Right forelimb (tissue), 1 donor: ENCODE measurements around the gene EFCC1.
"Not testable (repeated sequence)": the region's sequence is repeated elsewhere in the genome, so short reads cannot be mapped to it uniquely, and the experiment has no call there.

Source experiments
- DNase-seq: peaks from one replicate; pipeline ENCODE4 v3.0.0-alpha.2; 2018

Gene EFCC1

DNA sequence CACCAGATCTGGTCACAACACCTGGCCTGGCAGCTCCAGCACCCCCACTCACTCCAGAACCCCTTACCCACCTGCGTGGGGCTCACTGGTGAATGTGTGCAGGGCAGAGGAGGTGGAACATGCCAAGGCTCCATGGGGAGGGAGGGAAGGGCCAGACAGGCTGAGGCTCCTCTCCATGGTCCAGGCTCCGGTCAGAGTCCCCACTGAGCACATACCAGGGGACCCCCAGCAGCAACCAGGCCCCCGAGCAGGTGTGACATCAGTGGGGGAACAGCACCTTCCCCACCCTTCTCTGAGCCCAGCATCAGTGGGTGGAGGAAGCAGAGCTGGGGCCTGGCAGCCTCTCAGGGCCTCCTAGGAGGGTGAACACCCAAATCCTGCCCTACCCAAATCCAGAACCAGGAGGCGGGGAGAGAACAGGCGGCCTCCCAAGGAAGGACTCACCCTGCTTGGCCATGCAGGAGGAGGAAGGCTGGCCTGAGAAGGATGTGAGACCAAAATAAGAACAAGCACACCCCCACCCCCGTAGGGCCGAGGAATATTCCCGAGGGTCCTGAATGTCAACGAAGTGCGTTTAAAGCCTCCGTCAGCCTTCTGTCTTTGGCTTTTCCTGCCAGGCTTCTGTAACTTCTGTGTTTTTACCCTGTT lies 58.3 kb downstream of the EFCC1 start:
- no peak for DNase-seq

DNA sequence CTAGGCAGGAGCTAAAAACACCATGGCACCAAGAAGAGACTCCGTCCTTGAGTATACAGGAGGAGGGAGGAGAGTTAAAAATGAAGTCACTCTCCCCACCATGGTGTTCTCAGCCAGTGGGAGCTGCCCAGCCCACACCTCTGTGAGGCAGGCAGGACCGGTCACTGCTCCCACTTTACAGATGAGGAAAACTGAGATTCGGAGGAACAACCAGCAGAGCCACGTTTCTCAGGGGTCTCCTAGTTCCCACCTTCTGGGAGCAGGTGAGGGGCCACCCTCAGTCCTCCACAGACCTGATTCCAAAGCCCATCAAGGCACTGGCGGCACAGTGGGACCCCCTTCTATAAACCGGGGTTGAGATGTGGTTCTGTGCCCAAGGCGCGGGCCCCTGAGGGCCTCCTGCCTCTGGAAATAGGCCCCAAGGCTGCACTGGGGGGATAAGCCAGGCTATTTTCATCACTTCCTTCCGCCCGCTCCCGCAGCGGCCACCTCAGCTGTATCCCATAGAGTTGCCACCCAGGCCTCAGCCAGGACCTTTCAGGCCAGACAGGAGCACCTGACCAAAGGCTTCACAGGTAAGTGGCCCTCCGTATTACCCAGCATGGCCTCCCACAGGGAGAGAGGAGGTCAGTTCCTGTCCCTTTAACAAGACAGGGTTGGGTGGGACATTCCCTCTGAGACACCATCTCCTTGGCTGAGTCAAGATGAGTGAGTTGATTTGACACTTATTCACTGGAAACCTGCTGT lies 59.3 kb downstream of the EFCC1 start, which contains the start of gene GP9:
Gene GP9 (plus strand): TSS at position 504 of the 747 bp plus-strand sequence. CDS start 961 bp downstream, outside the sequence.
- DNase-seq: no peak

DNA sequence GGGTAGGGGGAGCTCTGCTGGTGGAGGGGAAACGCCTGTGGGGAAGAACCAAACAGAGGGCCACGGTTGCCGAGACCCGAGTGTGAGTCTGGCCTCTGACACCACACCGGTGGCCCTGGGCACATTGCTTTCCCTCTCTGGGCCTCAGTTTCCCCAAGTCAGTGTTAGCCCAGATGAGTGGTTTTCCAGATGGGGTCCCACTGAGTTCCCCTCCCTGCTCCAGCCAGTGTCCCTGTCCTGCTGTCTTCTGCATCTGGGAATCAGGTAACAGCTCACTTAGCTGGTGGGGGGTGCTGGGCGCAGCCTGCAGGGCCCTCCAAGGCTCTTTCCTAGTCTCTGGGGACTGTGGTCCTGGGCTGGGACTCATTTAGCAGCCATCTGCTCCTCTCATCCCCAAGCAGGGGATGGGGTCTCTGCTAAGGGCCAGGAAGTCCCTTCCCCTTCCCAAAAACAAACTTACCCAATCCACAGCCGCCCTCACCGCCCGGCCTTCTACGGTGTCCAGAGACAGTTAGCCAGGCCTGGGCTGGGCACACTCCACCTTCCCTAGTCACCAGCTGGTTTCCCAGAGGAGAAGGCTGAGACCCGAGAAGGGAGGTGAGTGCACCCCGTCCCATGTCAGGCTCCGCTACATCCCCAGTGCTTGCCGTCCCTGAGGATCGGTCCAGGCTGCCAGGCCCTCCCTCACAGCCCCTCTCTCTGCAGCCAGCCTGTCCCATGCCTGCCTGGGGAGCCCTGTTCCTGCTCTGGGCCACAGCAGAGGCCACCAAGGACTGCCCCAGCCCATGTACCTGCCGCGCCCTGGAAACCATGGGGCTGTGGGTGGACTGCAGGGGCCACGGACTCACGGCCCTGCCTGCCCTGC lies 60.2 kb downstream of the EFCC1 start:
- DNase-seq: no peak

DNA sequence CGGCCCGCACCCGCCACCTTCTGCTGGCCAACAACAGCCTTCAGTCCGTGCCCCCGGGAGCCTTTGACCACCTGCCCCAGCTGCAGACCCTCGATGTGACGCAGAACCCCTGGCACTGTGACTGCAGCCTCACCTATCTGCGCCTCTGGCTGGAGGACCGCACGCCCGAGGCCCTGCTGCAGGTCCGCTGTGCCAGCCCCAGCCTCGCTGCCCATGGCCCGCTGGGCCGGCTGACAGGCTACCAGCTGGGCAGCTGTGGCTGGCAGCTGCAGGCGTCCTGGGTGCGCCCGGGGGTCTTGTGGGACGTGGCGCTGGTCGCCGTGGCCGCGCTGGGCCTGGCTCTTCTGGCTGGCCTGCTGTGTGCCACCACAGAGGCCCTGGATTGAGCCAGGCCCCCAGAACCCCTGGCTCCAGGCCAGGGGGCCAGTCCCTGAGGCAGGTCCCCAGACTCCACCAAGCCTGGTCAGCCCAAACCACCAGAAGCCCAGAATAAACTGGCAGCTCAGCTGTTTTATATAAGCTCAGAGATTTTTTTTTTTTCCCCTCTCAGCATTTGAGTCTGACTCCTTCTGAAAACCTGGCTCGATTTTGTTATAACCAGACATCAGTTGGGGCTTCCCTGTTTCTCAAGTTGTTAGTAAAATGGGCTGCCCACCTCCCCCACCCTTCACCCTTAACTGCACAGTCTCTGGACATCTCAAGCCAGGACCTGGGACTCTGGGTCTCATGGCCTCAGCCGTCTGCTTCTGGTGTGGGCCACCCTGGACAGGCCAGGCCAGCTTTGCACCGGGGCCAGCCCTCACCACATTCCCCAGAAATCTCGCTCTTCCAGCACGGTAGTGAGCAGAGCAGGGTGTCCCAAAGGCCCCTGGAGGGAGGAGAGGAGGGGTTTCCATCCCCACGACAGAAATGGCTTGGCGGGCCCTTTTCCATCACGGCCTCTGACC lies 61.1 kb downstream of the EFCC1 start:
- no peak for DNase-seq

DNA sequence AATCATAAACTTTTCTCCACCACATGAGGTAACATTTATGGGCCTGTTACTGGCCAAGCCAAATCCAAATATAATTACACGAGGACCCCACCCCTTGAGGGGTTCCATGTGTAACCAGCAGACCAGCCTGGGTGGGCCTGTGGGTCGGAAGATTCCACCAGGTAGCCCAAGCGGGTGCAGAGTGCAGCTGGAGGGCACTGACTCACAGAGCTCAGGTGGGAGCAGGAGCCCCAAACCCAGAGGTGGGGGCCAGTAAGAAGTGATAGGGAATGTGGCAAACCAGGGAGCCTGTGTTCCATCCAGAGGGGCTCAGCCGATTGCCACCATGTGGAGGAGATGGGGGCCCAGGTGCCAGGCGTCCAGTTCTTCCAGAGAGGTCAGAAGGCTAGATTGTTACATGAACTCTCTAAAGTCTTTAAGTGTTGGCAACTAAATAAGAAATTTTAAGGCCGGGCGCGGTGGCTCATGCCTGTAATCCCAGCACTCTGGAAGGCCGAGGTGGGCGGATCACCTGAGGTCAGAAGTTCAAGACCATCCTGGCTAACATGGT lies 62.1 kb downstream of the EFCC1 start:
- no peak for DNase-seq

DNA sequence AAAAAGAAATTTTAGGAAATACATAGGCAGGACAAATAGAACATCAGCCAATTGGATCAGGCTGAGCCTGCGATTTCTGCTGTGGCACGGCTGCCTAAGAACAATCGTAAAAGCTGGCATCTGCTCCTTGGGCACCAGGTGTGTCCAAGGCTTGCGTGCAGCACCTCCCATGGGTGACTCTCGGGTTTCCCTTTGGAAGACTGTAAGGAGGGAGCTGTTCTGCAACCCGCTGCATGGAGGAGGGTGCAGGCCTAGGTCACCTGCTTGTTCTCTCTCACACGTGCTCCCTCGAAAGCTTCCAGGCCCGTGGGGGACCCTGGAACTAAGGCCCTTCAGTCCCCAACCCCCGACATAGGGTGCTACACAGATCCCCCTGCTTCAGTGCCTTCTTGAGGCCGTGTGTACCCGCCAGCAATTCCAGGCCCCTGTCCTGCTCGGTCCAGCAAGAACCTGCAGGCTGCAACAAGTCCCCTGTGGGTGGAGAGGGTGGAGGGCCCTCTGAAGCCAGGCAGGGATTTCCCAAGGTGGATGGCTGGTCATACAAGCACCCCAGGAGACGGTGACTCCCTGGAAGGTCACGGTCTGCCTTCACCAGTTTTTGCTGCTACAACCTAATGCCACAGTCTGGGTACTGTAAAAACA lies 62.9 kb downstream of the EFCC1 start:
- DNase-seq: no peak

DNA sequence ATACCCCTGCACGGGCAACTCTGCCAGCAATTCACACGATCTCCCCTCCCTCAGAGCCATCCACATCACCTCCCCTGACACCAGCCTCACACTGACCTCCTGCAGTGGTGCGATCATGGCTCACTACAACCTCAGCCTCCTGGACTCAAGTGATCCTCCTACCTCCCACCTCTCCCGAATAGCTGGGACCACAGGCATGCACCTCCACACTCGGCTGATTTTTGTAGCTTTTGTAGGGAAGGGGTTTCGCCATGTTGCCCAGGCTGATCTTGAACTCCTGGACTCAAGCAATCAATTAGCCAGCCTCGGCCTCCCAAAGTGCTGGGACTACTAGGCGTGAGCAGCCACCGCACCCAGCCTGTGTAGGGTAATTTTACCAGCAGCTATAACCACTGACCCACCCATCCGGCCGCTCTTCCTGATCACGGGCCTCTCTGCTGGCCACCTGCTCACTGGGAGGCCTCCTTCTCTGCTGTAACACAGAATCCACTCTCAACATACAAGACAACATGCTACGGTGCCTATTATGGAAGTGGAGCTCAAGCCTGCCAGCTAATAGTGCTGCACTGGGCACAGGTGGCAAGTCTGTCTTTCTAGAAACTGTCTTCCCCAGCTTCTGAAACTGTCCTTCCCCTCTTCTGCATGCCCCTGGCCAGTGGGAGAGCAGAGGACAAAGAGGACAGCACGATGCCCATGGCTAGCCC lies 64.1 kb downstream of the EFCC1 start:
- no peak for DNase-seq

DNA sequence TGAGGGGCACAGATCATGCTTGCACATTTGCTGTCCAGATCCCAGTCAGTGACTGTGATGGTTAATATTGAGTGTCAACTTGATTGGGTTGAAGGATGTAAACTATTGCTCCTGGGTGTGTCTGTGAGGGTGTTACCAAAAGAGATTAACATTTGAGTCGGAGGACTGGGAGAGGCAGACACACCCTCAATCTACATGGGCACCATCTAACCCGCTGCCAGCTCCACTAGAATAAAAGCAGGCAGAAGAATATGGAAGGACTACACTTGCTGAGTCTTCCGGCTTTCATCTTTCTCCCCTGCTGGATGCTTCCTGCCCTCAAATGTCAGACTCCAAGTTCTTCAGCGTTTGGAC lies 64.6 kb downstream of the EFCC1 start:
- no peak for DNase-seq

DNA sequence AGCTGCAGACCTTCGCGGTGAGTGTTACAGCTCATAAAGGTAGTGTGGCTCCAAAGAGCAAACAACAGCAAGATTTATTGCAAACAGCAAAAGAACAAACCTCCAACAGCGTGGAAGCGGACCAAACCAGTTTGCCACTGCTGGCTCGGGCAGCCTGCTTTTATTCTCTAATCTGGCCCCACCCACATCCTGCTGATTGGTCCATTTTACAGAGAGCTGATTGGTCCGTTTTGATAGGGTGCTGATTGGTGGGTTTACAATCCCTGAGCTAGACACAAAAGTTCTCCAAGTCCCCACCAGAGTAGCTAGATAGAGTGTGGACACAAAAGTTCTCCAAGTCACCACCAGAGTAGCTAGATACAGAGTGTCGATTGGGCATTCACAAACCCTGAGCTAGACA lies 66.6 kb downstream of the EFCC1 start:
- not testable (repeated sequence) for DNase-seq

DNA sequence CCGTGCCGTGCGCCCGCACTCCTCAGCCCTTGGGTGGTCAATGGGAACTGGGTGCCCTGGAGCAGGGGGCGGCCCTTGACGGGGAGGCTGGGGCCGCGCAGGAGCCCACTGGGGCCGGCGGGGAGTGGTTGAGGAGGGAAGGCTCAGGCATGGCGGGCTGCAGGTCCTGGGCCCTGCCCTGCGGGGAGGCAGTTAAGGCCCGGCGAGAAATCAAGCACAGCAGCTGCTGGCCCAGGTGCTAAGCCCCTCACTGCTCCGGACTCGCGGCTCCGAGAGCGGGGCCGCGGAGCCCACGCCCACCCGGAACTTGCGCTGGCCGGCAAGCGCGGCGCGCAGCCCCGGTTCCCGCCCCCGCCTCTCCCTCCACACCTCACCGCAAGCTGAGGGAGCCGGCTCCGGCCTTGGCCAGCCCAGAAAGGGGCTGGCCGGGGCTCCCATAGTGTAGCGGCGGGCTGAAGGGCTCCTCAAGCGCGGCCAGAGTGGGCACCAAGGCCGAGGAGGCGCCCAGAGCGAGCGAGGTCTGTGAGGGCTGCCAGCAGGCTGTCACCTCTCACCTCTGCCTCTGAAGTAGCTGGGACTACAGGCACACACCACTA lies 67.3 kb downstream of the EFCC1 start:
- no peak for DNase-seq

DNA sequence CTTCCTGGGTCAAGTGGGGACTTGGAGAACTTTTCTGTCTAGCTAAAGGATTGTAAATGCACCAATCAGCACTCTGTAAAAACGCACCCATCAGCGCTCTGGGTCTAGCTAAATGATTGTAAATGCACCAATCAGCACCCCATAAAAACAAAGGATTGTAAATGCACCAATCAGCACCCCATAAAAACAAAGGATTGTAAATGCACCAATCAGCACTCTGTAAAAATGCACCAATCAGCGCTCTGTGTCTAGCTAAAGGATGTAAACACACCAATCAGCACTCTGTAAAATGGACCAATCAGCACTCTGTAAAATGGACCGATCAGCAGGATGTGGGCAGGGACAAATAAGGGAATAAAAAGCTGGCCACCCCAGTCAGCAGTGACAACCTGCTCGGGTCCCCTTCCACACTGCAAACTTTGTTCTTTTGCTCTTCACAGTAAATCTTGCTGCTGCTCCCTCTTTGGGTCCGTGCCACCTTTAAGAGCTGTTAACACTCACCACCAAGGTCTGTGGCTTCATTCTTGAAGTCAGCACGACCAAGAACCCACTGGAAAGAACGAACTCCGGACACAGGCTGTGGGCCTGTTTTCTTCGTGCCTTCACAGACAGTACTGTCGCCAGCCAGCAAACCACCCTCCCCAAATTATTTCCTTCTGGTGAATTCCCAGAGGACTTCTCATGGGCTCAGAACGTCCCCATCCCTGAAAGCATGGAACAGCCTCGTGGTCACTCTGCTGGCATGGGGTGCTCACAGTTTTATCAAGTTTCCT lies 68.4 kb downstream of the EFCC1 start:
- DNase-seq: not testable (repeated sequence)

DNA sequence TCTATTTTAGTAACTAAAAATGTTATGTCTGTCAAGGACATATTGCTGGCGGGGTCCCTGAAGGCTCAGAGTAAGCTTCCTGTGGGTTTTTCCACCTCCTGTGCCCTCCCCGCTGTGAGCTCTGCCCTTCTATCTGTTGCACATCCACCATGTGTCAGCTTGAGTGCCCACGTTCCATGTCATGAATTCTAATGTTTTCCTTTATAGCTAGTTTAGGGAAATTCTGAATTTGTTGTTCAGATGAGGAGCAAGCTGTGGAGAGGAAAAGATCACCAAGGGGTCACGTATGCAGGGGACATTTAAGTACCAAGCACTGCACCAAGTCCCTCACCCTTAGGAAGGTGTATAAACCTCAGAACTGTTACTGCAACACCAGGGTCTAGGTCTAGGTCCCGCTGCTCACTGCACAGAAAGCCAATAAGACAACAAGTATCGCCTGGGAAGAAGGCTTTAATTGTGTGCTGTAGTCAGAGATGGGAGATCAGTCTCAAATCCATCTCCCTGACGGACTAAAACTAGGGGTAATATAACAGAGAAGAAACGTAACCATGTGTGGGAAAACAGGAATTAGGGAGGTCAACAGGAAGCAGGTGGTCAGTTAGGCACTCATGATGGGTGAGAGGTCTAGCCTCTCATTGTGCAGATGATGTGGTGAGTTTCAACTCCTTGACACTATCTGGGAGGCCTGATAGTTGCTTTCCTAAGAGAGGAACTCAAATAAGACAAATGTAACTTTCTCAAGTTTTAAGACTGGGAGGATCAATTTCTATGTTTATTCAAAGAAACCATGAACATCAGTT lies 69.2 kb downstream of the EFCC1 start:
- DNase-seq: no peak

DNA sequence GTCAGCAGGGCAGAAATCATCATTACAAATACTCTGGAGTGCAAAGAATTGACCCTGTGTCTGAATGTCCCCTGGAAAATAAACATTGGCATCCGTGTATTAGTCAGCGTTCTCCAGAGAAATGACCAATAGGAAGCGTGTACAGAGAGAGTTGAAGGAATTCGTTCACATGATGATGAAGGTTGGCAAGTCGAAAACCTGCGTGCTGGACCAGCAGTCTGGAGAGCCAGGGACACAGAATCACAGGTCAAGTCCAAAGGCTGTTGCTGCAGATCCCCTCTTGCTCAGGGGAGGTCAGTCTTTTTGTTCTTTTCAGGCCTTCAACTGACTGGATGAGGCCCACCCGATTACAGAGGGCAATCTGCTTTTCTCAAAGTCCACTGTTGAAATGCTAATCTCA lies 76.1 kb downstream of the EFCC1 start:
- no peak for DNase-seq

DNA sequence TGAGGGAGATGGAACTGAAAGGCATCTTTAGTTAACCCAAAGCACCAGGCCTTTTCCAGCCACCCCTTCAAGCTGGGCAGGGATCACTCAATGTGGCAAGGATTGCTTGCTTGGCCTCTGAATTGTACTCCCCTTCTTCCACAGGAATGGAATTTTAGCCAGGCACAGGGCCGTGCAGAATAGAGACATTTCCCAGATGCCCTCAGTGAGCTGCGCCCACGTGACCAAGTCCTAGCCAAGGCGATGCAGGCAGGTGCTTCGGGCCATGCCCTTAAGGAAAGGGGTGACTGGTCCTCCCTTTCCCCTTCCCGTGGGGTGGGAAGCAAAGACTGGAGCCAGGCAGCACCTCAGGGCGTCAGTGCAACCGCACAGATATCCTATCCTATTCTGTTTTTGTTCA lies 77.4 kb downstream of the EFCC1 start:
- DNase-seq: no peak

DNA sequence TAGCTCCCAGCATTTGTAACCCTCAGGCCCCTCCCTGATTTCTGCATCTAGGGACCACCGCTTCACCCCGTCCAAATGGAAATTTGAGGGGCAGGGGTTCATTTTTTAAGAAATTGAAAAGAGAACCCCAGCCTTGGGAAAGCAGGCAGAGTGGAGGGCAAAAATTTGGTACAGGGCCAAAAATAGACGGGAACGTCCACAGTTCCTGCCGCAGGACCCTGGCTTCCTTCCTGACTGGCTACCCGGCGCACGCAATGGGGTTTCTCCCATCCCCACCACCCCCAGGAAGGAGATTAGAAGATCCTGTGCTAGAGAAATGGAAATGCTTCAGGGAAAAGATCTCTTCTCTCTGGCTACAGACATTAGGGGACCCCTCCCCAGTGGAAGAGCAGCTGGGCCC lies 80.4 kb downstream of the EFCC1 start:
- DNase-seq: no peak

DNA sequence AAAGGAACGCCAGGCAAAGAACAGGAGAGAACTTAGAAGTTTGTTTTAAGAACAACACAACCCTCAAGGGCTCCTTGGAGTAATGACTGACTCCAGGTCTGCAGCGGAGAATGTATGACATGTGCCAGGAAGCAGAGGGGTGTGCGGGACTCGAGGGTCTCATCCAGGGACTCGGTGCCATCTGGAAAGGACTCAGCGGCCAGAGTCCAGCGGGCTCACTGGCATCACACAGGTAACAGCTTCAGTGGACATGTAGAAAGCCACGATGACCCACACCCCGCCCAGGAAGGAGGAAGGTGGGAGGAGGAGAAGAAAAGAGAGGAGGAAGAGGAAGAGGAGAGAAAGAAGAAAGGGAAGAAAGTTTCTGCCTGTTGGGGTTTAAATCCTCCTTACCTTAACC lies 80.9 kb downstream of the EFCC1 start:
- no peak for DNase-seq

DNA sequence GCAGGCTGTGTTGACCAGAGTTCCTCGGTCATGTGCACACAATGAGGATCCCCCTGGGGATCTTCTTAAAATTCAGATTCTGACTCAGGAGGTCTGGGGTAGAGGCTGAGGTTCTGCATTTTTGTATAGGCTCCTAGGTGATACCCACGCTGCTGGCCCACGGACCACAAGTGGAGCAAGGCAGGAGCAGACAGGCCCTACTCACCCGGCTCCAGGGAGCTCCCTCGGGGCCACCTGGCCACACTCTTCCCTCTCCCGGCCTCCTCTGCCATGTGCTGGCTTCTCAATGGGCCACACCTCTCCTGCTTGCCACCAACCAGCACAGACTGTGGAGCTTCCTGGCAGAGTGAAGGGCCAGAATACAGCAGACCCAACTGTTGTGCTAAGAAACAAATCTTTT lies 83.4 kb downstream of the EFCC1 start:
- DNase-seq: no peak

DNA sequence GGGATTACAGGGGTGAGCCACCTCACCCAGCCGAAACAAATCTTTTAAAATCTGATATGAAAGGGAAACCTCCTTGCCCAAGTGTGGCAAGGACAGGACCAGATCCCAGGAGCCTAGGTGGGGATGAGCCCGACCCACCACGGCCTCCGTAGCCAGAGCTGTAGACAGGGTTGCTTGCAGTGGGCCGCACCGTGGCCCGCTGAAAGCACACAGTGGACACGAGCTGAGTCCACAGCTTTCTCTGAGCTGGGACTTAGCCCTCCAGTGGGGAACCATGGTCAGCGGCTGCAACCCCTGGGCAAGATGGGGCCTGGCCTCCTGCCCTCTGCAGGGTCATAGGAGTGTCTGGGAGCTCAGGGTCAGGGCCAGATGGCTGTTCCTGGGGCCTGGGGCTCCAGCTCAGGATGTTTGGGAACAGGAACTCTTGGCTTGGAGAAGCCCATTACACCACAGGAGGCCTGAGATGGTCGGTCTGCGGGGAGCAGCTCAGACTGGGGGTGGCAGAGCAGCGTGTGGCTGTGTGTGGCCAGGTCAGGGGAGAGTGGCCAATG lies 84.1 kb downstream of the EFCC1 start:
- DNase-seq: no peak

DNA sequence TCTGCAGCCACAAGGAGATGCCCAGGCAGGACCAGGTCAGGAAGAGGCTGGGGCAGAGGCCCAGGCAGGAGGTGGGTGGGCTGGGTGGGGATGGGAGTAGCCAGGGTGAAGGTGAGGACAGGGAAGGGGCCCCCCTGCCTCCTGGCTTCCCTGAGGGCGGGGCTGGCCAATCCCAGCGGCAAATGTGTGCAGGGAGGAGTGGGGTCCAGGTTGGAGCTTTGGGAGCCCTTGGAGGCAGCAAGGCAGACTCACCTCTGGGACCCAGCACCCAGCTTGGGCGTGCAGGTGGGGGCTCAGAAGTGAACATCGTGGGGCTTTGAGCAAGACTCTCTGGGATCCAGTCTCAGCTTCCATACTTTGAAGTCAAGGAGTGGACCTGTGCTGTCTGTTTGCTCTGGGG lies 84.7 kb downstream of the EFCC1 start:
- no peak for DNase-seq
